GM19397 (cell line): ENCODE results near the gene PSD4.

Experiments
- ATAC-seq: cut with Tn5 transposase; IDR thresholded peaks from one replicate; pipeline ENCODE4 v1.9.1; 2021; ENCODE audit warnings: mild to moderate bottlenecking, moderate library complexity; ENCODE audit not compliant: unreplicated experiment

The PSD4 gene

DNA sequence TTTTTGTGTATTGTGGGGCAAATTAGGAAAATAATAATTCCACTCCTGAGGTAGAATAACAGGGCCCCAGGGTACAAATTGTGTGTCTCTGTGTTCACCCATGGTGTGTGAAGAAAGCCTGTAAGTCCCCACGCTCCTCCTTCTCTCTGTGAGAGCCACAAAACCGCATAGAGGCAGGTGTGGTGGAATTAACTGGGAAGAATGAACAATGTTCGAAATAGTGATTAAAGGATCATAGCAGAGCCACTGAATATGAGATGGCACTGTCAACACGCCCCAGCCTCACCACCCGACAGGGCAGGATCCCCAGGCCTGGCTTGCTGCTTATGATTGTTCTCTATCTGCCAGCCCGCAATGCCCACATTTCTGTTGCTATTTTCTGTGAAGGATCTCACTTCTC is 32.3 kb upstream of the PSD4 start:
- no peak for ATAC-seq

DNA sequence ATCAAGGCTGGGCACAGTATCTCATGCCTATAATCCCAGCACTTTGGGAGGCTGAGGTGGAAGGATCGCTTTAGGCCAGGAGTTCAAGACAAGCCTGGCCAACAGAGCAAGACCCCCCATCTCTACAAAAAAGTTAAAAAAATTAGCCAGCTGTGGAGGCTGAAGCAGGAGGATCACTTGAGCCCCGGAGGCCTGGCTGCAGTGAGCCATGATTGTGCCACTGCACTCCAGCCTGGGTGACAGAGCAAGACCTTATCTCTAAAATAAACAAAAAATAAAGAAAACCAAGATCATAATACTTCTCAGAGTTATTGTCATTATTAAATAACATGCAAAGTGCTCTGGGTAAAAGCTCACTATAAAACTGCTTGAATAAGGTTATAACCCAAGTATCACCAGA is 31.5 kb upstream of the PSD4 start:
- ATAC-seq: no peak

- no peak for ATAC-seq
These were observed 29.5 kb upstream of the PSD4 start for GRCh38 chr2:113144259-113144658.

DNA sequence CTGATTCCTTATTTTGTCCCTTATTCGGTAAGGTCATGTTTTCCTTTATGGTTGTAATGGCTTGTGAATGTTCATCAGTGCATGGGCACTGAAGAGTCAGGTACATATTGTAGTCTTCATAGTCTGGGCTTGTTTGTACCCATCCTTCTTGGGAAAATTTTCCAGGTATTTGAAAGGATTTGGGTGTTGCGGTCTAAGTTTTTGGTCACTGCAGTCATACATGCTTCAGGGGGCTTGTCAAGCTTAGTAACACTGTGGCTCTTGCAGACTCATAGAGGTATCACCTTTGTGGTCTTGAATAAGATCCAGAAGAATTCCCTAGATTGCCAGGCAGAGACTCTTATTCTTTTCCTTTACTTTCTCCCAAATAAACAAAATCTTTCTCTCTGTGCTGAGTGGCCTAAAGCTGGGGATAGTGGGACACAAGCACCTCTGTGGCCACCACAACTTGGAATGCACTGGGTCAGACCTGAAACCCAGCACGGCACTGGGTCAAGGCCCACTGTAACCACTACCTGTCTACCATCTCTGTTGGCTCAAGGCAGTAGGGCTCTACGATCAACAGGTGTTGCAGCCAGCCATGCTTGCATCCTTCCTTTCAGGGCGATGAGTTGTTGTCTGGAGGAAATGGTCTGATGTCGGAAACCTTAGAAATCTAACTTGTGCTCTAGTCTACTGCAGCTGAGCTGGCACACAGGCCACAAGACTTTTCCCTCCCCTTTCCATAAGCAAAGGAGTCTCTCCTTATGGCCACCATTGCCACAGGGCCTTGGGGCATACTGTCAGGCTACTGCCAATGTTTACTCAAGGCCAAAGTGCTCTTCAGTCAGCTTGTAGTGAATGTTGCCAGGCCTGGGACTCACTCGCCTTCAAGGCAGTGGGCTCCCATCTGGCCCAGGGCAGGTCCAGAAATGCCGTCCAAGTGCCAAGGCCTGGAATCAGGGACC is 24.9 kb upstream of the PSD4 start:
- ATAC-seq: no peak

DNA sequence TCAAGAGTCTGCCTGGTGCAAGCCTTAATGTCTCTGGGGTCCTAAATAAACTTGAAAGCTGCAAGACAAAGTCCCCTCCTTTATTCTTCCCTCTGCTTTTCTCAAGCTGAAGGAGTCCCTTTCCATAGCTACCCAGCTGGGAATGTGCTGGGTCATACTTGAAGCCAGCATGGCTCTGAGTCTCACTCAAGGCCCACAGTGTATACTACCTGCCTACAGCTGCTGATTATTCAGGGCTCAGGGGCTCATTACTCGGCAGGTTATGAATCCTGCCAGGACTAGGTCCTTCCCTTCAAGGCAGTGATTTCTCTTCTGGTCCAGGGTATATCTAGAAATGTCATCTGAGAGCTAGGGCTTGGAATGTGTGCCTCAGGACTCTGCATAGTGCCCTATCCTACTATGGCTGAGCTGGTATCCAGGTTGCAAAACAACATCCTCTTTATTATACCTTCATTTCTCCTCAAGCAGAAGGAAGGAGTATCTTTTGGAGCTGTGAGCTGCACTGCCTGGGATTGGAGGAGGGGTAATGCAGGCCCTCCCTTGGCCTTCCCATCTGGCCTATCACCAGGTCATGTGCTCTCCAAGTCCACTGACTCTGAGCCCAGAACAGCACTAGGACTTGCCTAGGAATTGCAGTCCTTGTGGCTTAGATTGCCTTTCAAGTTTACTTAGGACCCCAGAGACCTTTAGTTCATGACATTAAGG is 24.1 kb upstream of the PSD4 start:
- no peak for ATAC-seq

GRCh38 chr2:113150258-113150601 is 23.5 kb upstream of the PSD4 start:
- no peak for ATAC-seq

DNA sequence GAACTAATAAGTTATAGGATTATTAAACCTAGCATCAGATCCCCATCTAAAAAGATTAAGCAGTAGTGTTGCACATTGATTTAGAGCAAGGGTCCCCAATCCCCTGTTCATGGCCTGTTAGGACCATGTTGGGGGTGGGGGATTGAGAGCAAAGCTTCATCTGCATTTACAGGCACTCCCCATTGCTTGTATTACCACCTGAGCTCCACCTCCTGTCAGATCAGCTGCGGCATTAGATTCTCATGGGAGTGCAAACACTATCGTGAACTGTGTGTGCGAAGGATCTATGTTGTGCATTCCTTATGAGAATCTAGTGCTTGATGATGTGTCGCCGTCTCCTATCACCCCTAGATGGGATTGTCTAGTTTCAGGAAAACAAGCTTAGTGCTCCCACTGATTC is 18.4 kb upstream of the PSD4 start:
- ATAC-seq: no peak

- peak; percentile 3 for ATAC-seq
These were observed 17.3 kb upstream of the PSD4 start for GRCh38 chr2:113156278-113157117.

DNA sequence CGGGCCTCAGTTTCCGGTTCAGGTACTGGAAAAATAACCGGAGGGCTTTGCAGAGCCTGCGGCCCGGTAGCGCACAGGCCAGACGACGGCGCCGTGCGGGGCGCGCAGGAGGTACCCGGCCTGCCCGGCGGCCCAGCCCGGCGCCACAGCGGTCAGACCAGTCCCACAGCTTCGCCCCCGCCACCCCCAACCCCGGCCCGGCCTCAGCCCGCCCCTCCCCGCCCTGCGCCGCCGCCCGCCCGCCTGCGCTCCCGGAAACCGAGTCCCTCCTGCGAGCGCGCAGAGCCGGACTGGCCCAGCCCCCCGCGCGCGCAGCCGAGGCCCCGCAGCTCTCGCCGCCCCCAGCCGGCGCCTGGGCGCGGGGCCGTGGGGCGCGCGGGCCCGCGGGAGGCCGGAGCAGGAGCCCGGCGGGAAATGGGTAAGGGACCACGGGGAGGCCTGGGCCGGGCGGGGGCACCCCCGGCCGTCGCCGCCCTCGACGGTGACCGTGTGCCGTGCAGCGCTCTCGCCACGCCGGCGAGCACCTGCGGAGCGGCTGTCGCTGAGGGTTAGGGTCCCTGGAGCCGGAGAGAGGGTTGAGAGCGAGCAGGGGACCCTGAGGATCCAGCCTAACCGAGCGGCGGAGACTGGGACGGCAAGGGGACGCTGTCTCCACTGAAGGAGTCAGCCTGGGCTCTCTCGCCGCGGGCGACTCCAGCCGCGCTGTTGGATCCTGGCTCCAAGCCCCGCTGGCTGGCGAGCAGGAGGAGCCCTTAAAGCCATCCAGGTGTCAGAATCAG is 16.5 kb upstream of the PSD4 start:
- ATAC-seq: peak; percentile 70

DNA sequence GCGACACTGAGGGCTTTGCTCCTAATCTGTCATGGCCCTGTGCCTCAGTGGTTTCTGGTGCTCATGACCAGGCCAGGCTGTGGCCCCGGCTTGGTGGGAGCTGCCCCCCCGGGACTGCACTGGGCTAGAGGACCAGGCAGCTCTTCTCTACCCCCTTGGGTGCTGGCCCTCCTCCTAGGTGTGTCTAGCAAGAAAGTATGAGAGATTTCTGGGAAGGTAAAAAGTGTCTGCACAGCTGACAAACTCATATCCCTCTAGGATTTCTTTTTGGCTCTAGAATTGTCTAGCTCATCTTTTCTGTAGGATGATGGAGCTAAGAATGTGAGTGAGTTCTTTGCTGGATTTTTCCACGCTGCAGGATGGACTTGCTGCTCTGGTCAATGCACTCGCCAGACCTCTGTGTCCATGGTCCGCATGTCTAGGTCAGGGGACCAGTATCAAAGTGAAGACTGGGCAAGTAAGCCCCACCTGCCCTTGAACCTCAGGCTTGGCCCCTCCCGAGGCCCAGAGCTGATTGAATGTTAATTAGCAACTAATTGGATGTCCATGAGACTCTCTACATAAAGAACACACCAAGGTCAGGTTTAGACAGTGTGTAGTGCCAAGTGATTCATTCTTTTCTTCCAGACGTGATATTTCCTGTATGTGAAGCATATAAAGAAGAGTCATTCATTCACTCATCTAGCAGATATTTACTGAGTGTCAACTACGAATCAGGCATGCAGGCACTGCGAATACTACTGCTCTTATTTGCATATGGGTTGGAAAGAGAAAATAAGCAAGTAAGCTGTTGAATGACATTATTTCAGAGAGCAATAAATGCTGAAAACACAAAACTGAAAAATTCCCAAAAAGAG is 15.6 kb upstream of the PSD4 start:
- no peak for ATAC-seq

- no peak for ATAC-seq
These were observed 14.8 kb upstream of the PSD4 start for GRCh38 chr2:113158884-113159553.

DNA sequence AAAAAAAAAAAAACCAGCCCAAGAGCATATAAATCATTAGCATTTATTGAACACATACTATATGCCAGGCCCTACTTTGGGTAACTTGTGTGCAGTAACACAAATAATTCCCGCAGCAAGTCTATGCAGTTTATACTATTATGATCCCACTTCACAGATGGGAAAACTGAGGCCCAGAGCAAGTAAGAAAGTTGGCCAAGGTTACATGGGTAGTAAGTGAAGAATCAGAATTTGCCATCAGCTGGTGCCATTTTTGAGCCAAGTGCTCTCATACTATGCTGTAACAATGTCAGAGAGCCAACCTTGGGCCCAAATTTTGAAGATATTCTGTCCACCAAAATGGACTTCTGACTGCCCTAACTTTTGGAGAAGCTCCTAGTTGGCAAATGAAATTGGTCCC is 13.5 kb upstream of the PSD4 start:
- ATAC-seq: no peak

GRCh38 chr2:113160962-113161361 is 12.8 kb upstream of the PSD4 start:
- ATAC-seq: no peak

GRCh38 chr2:113162173-113162572 is 11.6 kb upstream of the PSD4 start:
- ATAC-seq: no peak

GRCh38 chr2:113162869-113163268 is 10.9 kb upstream of the PSD4 start:
- ATAC-seq: no peak

GRCh38 chr2:113164215-113164929 is 9.4 kb upstream of the PSD4 start:
- ATAC-seq: no peak

GRCh38 chr2:113164930-113165585 is 8.7 kb upstream of the PSD4 start:
- ATAC-seq: no peak

DNA sequence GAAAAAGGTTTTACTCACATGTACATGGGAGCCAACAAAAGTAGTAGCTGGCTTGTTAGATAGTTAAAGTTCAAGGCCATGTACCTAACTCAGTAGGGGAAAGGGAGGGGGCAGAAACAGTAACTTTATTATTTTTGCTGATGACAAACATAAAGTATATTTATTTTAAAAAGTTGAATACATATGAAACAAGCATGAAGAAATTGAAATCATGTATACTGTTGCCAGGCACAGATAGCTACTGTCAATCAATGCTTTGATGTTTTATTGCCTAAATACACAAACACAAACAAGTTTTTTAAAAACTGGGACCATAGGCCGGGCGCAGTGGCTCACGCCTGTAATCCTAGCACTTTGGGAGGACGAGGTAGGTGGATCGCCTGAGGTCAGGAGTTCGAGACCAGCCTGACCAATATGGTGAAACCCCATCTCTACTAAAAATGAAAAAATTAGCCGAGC is 7.6 kb upstream of the PSD4 start:
- no peak for ATAC-seq
